Mesenchymal stem cell (in vitro differentiated cells and primary cell): ENCODE results near the gene CDH4.

ENCODE experiments used
- DNase-seq: peaks from one replicate; pipeline ENCODE4 v3.0.0-alpha.2; 2013
- H2AFZ ChIP-seq: one replicate; pipeline ENCODE4 v1.6.1; 2013; ENCODE audit warnings: low read depth, mild to moderate bottlenecking, control low read depth, inconsistent platforms, low read length, moderate library complexity
- H2AK5ac ChIP-seq: 2 replicates; pipeline ENCODE4 v1.6.1; 2013; ENCODE audit warnings: low read length, moderate library complexity, mild to moderate bottlenecking, inconsistent platforms; ENCODE audit not compliant: severe bottlenecking
- H2BK120ac ChIP-seq: one replicate; pipeline ENCODE4 v1.6.1; 2013; ENCODE audit warnings: low read depth, mild to moderate bottlenecking, inconsistent platforms, low read length, moderate library complexity
- H2BK12ac ChIP-seq, 2 experiments: one replicate each; pipeline ENCODE4 v1.6.1; 2013; ENCODE audit warnings: inconsistent platforms in 2 of 2, low read length in 2 of 2, mild to moderate bottlenecking in 2 of 2, moderate library complexity in 2 of 2, control low read depth in 1 of 2
- H2BK15ac ChIP-seq: one replicate; pipeline ENCODE4 v1.6.1; 2013; ENCODE audit warnings: mild to moderate bottlenecking, low read depth, inconsistent platforms; ENCODE audit not compliant: poor library complexity, severe bottlenecking
- H2BK5ac ChIP-seq: 2 replicates; pipeline ENCODE4 v1.6.1; 2013; ENCODE audit warnings: low read depth, mild to moderate bottlenecking, low read length, control low read depth, inconsistent platforms; ENCODE audit not compliant: poor library complexity, severe bottlenecking
- H3K14ac ChIP-seq, 2 experiments: one replicate each; pipeline ENCODE4 v1.6.1; 2013; ENCODE audit warnings: inconsistent platforms in 2 of 2, low read length in 2 of 2, control low read depth in 1 of 2, mild to moderate bottlenecking in 1 of 2, moderate library complexity in 1 of 2
- H3K18ac ChIP-seq, 2 experiments: one replicate each; pipeline ENCODE4 v1.6.1; 2013; ENCODE audit warnings: inconsistent platforms in 2 of 2, low read length in 2 of 2, control low read depth in 1 of 2, low read depth in 1 of 2, mild to moderate bottlenecking in 1 of 2
- H3K23ac ChIP-seq, 2 experiments: one replicate each; pipeline ENCODE4 v1.6.1; 2013; ENCODE audit warnings: inconsistent platforms in 2 of 2, low read length in 2 of 2, mild to moderate bottlenecking in 2 of 2, moderate library complexity in 2 of 2, control low read depth in 1 of 2
- H3K27ac ChIP-seq: 2 replicates; pipeline ENCODE4 v1.5.1; 2013; ENCODE audit warnings: mild to moderate bottlenecking, moderate library complexity, low read length, control low read depth, inconsistent platforms; ENCODE audit not compliant: poor library complexity, severe bottlenecking
- H3K27me3 ChIP-seq, 2 experiments: 2 replicates each; pipeline versions ENCODE4 v1.6.1 to v1.7.0; 2013; ENCODE audit warnings: low read length in 2 of 2, mild to moderate bottlenecking in 2 of 2, moderate library complexity in 2 of 2, control low read depth in 1 of 2, inconsistent platforms in 1 of 2; ENCODE audit not compliant: control insufficient read depth in 1 of 2, insufficient read depth in 1 of 2
- H3K36me3 ChIP-seq, 2 experiments: 2 replicates each; pipeline versions ENCODE4 v1.6.1 to v1.7.0; 2013; ENCODE audit warnings: low read length in 2 of 2, control low read depth in 1 of 2, inconsistent platforms in 1 of 2, low read depth in 1 of 2, mild to moderate bottlenecking in 1 of 2; ENCODE audit not compliant: insufficient read depth in 2 of 2, control insufficient read depth in 1 of 2
- H3K4ac ChIP-seq, 2 experiments: one replicate each; pipeline ENCODE4 v1.6.1; 2013; ENCODE audit warnings: inconsistent platforms in 2 of 2, low read length in 2 of 2, mild to moderate bottlenecking in 2 of 2, moderate library complexity in 2 of 2, control low read depth in 1 of 2, low read depth in 1 of 2
- H3K4me1 ChIP-seq: 2 replicates; pipeline ENCODE4 v1.6.1; 2013; ENCODE audit warnings: low read depth, low read length, control low read depth; ENCODE audit not compliant: control insufficient read depth, insufficient read depth
- H3K4me2 ChIP-seq: 2 replicates; pipeline ENCODE4 v1.6.1; 2013; ENCODE audit warnings: low read length, mild to moderate bottlenecking, inconsistent platforms; ENCODE audit not compliant: poor library complexity, severe bottlenecking
- H3K4me3 ChIP-seq, 2 experiments: 2 replicates each; pipeline versions ENCODE4 v1.5.1 to v1.7.0; 2013; ENCODE audit warnings: low read length in 2 of 2, mild to moderate bottlenecking in 2 of 2, control low read depth in 1 of 2, low read depth in 1 of 2; ENCODE audit not compliant: insufficient read depth in 1 of 2
- H3K79me1 ChIP-seq: replicated peaks from 2 replicates; pipeline ENCODE4 v1.6.1; 2013; ENCODE audit warnings: mild to moderate bottlenecking, control low read depth, low read length, inconsistent platforms; ENCODE audit not compliant: poor library complexity, severe bottlenecking
- H3K9ac ChIP-seq: 2 replicates; pipeline ENCODE4 v1.7.0; 2013; ENCODE audit warnings: mild to moderate bottlenecking, low read length, moderate library complexity
- H3K9me3 ChIP-seq: 2 replicates; pipeline ENCODE4 v1.7.0; 2013; ENCODE audit warnings: mild to moderate bottlenecking, low read length; ENCODE audit not compliant: control insufficient read depth
- H4K8ac ChIP-seq: one replicate; pipeline ENCODE4 v1.6.1; 2013; ENCODE audit warnings: inconsistent platforms, mild to moderate bottlenecking, low read length, moderate library complexity
- H4K91ac ChIP-seq: one replicate; pipeline ENCODE4 v1.6.1; 2013; ENCODE audit warnings: mild to moderate bottlenecking, low read length, inconsistent platforms
- WGBS: methylation state at CpG from one replicate; pipeline ENCODE4 v1.1.7; 2013; ENCODE audit warnings: mixed read lengths; 5-methylcytosine and 5-hydroxymethylcytosine counted together

CDH4 gene

DNA sequence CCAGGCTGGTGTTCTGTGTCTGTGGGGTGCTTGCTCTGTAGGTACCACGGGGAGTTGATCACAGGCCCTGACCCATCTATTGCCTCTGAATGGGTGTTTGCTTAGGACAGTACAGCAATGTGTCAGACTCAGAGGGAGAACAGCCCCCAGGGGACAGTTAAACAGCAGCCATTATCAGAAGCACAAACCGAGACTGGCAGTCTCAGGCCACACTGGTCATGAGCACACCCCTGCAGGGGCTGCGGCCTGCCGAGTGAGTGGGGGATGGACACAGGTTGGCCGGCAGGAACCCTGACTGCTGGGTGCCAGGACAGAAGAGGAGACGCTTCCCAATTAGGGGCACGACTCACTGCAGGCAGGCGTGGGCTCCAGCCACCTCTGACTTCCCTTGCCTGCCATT, 395.6 kb downstream of the CDH4 start:
- Histone ChIP-seq H3K79me1 (no peaks in the 10 kb centered on the region), H4K8ac (no peak overlapping the region), H2AFZ (no peak overlapping the region), H2BK5ac (no peak overlapping the region), H3K4me1 (peaks cover 6% of the 10 kb centered on the region), H2BK12ac (no peak overlapping the region), H3K9me3 (no peaks in the 10 kb centered on the region), H4K91ac (no peak overlapping the region), H2BK15ac (no peak overlapping the region), H3K18ac (no peak overlapping the region), H3K4me3 (no peak overlapping the region), H2AK5ac (no peak overlapping the region), H3K4ac (no peak overlapping the region), H3K4me2 (no peak overlapping the region), H3K27ac (no peak overlapping the region), H3K23ac (no peak overlapping the region), H3K27me3 (peaks cover 18 to 48% of the 10 kb centered on the region in 2 experiments), H2BK120ac (no peak overlapping the region), H3K36me3 (no peaks in the 10 kb centered on the region), H3K9ac (no peak overlapping the region), H3K14ac (peak overlapping the region in 1 of 2 experiments; percentile 51)
- 77% methylated on average over 8 of the region's 8 CpGs for WGBS
- DNase-seq, result no peak

- 91% methylated on average over 25 of the region's 25 CpGs for WGBS
- H3K36me3 ChIP-seq, result no peaks in the 10 kb centered on the region
- H3K27ac ChIP-seq, result no peak overlapping the region
- H2BK12ac ChIP-seq, result no peak overlapping the region
- H3K18ac ChIP-seq, result no peak overlapping the region
- no peak overlapping the region for H3K14ac ChIP-seq
- no peak overlapping the region for H2AK5ac ChIP-seq
- no peaks in the 10 kb centered on the region for H3K9me3 ChIP-seq
- no peak overlapping the region for H3K4me2 ChIP-seq
- H3K4me1 ChIP-seq, result peaks cover 6% of the 10 kb centered on the region
- H3K4me3 ChIP-seq, result no peak overlapping the region
- no peak overlapping the region for H2BK15ac ChIP-seq
- no peak overlapping the region for H2BK5ac ChIP-seq
- no peak overlapping the region for H3K4ac ChIP-seq
- H4K8ac ChIP-seq, result no peak overlapping the region
- H3K79me1 ChIP-seq, result no peaks in the 10 kb centered on the region
- DNase-seq, result no peak
- H3K9ac ChIP-seq, result no peak overlapping the region
- no peak overlapping the region for H4K91ac ChIP-seq
- no peak overlapping the region for H3K23ac ChIP-seq
- peaks cover 18 to 33% of the 10 kb centered on the region in 2 experiments for H3K27me3 ChIP-seq
- H2BK120ac ChIP-seq, result no peak overlapping the region
- no peak overlapping the region for H2AFZ ChIP-seq
These were observed 397.2 kb downstream of the CDH4 start for GRCh38 chr20:61649105-61649859.

DNA sequence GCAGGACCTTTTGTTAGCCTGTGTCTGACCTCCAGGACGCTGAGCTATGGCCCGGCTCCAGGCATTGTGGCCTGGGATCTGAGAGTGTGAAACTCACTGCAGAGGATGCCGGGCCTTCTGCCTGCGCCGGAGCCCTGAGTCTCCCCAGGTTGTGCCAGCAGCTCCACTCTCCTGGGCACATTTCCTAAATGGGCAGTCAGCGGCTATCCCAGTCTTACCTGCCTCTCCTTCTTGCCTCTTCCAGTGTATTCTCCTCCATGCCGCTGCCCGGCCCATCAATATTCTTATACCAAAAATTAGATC, 397.8 kb downstream of the CDH4 start:
- Histone ChIP-seq H3K27ac (no peak overlapping the region), H3K27me3 (peaks cover 18 to 28% of the 10 kb centered on the region in 2 experiments)

GRCh38 chr20:61650912-61651733, 399.1 kb downstream of the CDH4 start:
- H4K8ac ChIP-seq, result no peak overlapping the region
- no peak overlapping the region for H2BK5ac ChIP-seq
- H3K4ac ChIP-seq, result no peak overlapping the region
- no peaks in the 10 kb centered on the region for H3K9me3 ChIP-seq
- no peak overlapping the region for H2BK12ac ChIP-seq
- DNase-seq, result no peak
- no peak overlapping the region for H2AFZ ChIP-seq
- H3K4me3 ChIP-seq, result no peak overlapping the region
- H3K27me3 ChIP-seq, result peaks cover 18 to 21% of the 10 kb centered on the region in 2 experiments
- H4K91ac ChIP-seq, result no peak overlapping the region
- H3K18ac ChIP-seq, result no peak overlapping the region
- no peak overlapping the region for H3K27ac ChIP-seq
- no peak overlapping the region for H3K23ac ChIP-seq
- H3K36me3 ChIP-seq, result no peaks in the 10 kb centered on the region
- WGBS, result 91% methylated on average over 33 of the region's 34 CpGs
- H3K14ac ChIP-seq, result peak overlapping the region in 1 of 2 experiments; percentile 23
- no peak overlapping the region for H2BK15ac ChIP-seq
- H3K4me2 ChIP-seq, result no peak overlapping the region
- no peaks in the 10 kb centered on the region for H3K79me1 ChIP-seq
- no peak overlapping the region for H2AK5ac ChIP-seq
- H3K4me1 ChIP-seq, result peaks cover 6% of the 10 kb centered on the region
- H2BK120ac ChIP-seq, result no peak overlapping the region
- H3K9ac ChIP-seq, result no peak overlapping the region

More for the DNA sequence above, 397.8 kb downstream of the CDH4 start:
- Histone ChIP-seq H3K79me1 (no peaks in the 10 kb centered on the region), H3K14ac (no peak overlapping the region), H2BK12ac (no peak overlapping the region), H3K9me3 (no peaks in the 10 kb centered on the region), H2BK120ac (no peak overlapping the region), H2AFZ (no peak overlapping the region), H2BK15ac (no peak overlapping the region), H3K36me3 (no peaks in the 10 kb centered on the region), H3K9ac (no peak overlapping the region), H3K4me3 (no peak overlapping the region), H4K8ac (no peak overlapping the region), H3K23ac (no peak overlapping the region), H2BK5ac (no peak overlapping the region), H2AK5ac (no peak overlapping the region), H3K4ac (no peak overlapping the region), H3K18ac (no peak overlapping the region), H3K4me1 (peaks cover 6% of the 10 kb centered on the region), H3K4me2 (no peak overlapping the region), H4K91ac (no peak overlapping the region)
- no peak for DNase-seq
- WGBS, result 94% methylated on average over 8 of the region's 8 CpGs
